Measurements from ENCODE around the gene SIPA1L3. TPM values are rescaled to one million over a fixed set of nuclear protein-coding genes. Genes with fewer than 3 reads are reported as not detected.

The SIPA1L3 gene
- polyA plus RNA-seq, 1 of the 3 experiments (the other 2 are of a cell fraction), result 11.6 TPM

DNA sequence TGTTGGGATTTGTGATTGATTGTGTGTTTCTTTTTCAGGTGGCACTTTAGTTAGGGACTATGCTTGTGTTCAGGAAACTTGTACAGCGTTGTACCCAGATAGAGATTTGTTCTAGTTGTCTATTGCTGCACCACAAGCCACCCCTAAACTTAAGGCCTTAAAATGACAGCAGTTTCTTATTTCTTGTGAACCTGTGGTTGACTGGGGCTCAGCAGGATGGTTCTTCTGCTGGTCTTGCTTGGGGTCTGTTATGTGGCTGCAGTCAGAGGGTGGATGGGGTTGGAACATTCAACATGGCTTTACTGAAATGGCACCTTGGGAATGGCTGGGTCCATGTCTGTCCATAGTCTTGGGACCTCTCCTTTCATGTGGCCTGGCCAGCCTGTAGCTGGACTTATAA is 28.3 kb downstream of the SIPA1L3 start:
- ChIA-PET CTCF (no interaction called here), POLR2A (no interaction called here)
- Histone ChIP-seq H2AFZ (ENCODE audit: low read depth) (no peak overlapping the region), H4K20me1 (ENCODE audit: insufficient read depth) (peaks cover 25% of the 10 kb centered on the region), H3F3A (replicated peaks; ENCODE audit: insufficient read depth) (peaks cover 22% of the 10 kb centered on the region), H3K27ac (ENCODE audit: low read depth in 2 of 2, low read length in 1 of 2) (no peak overlapping the region), H3K9me3 (peaks cover 6% of the 10 kb centered on the region; the same call in 1 of the 2 replicates), H3K79me2 (ENCODE audit: insufficient read depth) (peaks cover 98% of the 10 kb centered on the region), H3K27me3 (ENCODE audit: insufficient read depth) (no peaks in the 10 kb centered on the region), H3K9ac (no peak overlapping the region), H3K4me1 (ENCODE audit: control insufficient read depth in 1 of 2, insufficient read depth in 2 of 2, low read depth in 1 of 2, low read length in 1 of 2) (peaks cover 11 to 15% of the 10 kb centered on the region in 2 experiments; a peak in 2 of 4 replicates), H3K4me3 (ENCODE audit: low read depth in 2 of 2, low read length in 1 of 2) (no peak overlapping the region), H3K4me2 (no peak overlapping the region), H3K9me2 (no peaks in the 10 kb centered on the region), H3K36me3 (replicated peaks in 1 of 2; ENCODE audit: control insufficient read depth in 1 of 2, insufficient read depth in 2 of 2, low read length in 1 of 2) (peaks cover 0 to 22% of the 10 kb centered on the region in 2 experiments)
- WGBS (ENCODE audit: low lambda C conversion rate), result 82% methylated on average over 1 of the region's 1 CpG
- TF ChIP-seq ELF1 (IDR thresholded peaks at IDR 0.05), result no peak
- no peak for TF ChIP-seq EP300 (IDR thresholded peaks at IDR 0.05; ENCODE audit: borderline replicate concordance in 1 of 2, low read depth in 1 of 2, low read length in 1 of 2)
- no peak for TF ChIP-seq YY1 (IDR thresholded peaks at IDR 0.05; ENCODE audit: low read depth)
- TF ChIP-seq, protein P1, sequence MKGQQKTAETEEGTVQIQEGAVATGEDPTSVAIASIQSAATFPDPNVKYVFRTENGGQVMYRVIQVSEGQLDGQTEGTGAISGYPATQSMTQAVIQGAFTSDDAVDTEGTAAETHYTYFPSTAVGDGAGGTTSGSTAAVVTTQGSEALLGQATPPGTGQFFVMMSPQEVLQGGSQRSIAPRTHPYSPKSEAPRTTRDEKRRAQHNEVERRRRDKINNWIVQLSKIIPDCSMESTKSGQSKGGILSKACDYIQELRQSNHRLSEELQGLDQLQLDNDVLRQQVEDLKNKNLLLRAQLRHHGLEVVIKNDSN (IDR thresholded peaks at IDR 0.05; ENCODE audit: borderline replicate concordance, low read depth), result no peak
- TF ChIP-seq RXRA (IDR thresholded peaks at IDR 0.05; ENCODE audit: borderline replicate concordance, low read depth), result no peak
- TF ChIP-seq SIN3A (IDR thresholded peaks at IDR 0.05; ENCODE audit: borderline replicate concordance, low read depth, low read length), result no peak
- no peak for TF ChIP-seq NFIC (IDR thresholded peaks at IDR 0.05; ENCODE audit: borderline replicate concordance)
- TF ChIP-seq TCF12 (IDR thresholded peaks at IDR 0.05), result no peak
- TF ChIP-seq RAD21 (IDR thresholded peaks at IDR 0.05; ENCODE audit: low read length), result no peak
- TF ChIP-seq POLR2AphosphoS5 (IDR thresholded peaks at IDR 0.05; ENCODE audit: low read depth, low read length), result no peak
- TF ChIP-seq MXI1 (IDR thresholded peaks at IDR 0.05; ENCODE audit: low read depth, low read length), result no peak
- no peak for TF ChIP-seq FOXM1 (IDR thresholded peaks at IDR 0.05; ENCODE audit: low read depth)
- TF ChIP-seq SMC3 (IDR thresholded peaks at IDR 0.05; ENCODE audit: low read depth, low read length), result no peak
- TF ChIP-seq FOSL2 (IDR thresholded peaks at IDR 0.05; ENCODE audit: borderline replicate concordance, low read depth), result no peak
- no peak for TF ChIP-seq NRF1 (IDR thresholded peaks at IDR 0.05; ENCODE audit: low read depth, low read length)
- DNase-seq, result no peak

DNA sequence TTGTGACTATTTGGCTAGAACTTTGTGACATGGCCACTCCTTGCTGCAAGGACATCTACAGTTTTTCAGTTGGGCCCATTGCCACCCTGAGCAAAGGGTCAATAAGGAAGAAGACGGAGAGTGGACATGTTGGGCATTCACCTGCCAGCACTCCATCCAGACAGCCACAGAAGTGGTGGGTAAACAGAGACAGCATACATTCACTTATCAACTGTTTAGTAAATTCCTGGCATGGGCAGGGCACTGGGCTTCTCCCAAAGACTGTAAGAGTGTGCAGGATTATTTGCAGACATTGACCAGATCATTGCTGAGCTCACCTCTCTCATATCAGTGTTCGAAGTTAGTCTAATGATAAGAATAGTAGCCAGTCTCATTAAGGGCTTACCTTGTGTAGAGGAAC is 29.2 kb downstream of the SIPA1L3 start:
- Histone ChIP-seq H3K9me3 (peaks cover 6% of the 10 kb centered on the region; the same call in 1 of the 2 replicates), H3K36me3 (replicated peaks in 1 of 2; ENCODE audit: control insufficient read depth in 1 of 2, insufficient read depth in 2 of 2, low read length in 1 of 2) (peaks cover 0 to 22% of the 10 kb centered on the region in 2 experiments), H3K9ac (no peak overlapping the region), H3K4me1 (ENCODE audit: control insufficient read depth in 1 of 2, insufficient read depth in 2 of 2, low read depth in 1 of 2, low read length in 1 of 2) (peaks cover 11 to 15% of the 10 kb centered on the region in 2 experiments; a peak in 2 of 4 replicates), H4K20me1 (ENCODE audit: insufficient read depth) (peaks cover 25% of the 10 kb centered on the region), H3K27me3 (ENCODE audit: insufficient read depth) (no peaks in the 10 kb centered on the region), H3K79me2 (ENCODE audit: insufficient read depth) (peaks cover 99% of the 10 kb centered on the region), H3K4me2 (no peak overlapping the region), H3F3A (replicated peaks; ENCODE audit: insufficient read depth) (peaks cover 20% of the 10 kb centered on the region), H2AFZ (ENCODE audit: low read depth) (no peak overlapping the region), H3K27ac (ENCODE audit: low read depth in 2 of 2, low read length in 1 of 2) (no peak overlapping the region), H3K9me2 (no peaks in the 10 kb centered on the region), H3K4me3 (ENCODE audit: low read depth in 2 of 2, low read length in 1 of 2) (no peak overlapping the region)
- CTCF ChIA-PET, result no interaction called here
- DNase-seq, result no peak
- POLR2A ChIA-PET, result no interaction called here
- 93% methylated on average over 2 of the region's 2 CpGs for WGBS (ENCODE audit: low lambda C conversion rate)
- TF ChIP-seq GATA2 (CRISPR knock-in tag; IDR thresholded peaks at IDR 0.05) (no peak), RFX5 (IDR thresholded peaks at IDR 0.05; ENCODE audit: low read length) (no peak), SMC3 (IDR thresholded peaks at IDR 0.05; ENCODE audit: low read depth, low read length) (no peak), FOXJ3 (CRISPR knock-in tag; IDR thresholded peaks at IDR 0.05) (no peak), MEF2A (IDR thresholded peaks at IDR 0.05; ENCODE audit: borderline replicate concordance, low read depth) (no peak), YY1 (IDR thresholded peaks at IDR 0.05; ENCODE audit: low read depth) (no peak), NFIC (IDR thresholded peaks at IDR 0.05; ENCODE audit: borderline replicate concordance) (no peak)
- TF ChIP-seq, protein P2, sequence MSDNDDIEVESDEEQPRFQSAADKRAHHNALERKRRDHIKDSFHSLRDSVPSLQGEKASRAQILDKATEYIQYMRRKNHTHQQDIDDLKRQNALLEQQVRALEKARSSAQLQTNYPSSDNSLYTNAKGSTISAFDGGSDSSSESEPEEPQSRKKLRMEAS (IDR thresholded peaks at IDR 0.05; ENCODE audit: low read depth), result no peak
- TF ChIP-seq, protein P3, sequence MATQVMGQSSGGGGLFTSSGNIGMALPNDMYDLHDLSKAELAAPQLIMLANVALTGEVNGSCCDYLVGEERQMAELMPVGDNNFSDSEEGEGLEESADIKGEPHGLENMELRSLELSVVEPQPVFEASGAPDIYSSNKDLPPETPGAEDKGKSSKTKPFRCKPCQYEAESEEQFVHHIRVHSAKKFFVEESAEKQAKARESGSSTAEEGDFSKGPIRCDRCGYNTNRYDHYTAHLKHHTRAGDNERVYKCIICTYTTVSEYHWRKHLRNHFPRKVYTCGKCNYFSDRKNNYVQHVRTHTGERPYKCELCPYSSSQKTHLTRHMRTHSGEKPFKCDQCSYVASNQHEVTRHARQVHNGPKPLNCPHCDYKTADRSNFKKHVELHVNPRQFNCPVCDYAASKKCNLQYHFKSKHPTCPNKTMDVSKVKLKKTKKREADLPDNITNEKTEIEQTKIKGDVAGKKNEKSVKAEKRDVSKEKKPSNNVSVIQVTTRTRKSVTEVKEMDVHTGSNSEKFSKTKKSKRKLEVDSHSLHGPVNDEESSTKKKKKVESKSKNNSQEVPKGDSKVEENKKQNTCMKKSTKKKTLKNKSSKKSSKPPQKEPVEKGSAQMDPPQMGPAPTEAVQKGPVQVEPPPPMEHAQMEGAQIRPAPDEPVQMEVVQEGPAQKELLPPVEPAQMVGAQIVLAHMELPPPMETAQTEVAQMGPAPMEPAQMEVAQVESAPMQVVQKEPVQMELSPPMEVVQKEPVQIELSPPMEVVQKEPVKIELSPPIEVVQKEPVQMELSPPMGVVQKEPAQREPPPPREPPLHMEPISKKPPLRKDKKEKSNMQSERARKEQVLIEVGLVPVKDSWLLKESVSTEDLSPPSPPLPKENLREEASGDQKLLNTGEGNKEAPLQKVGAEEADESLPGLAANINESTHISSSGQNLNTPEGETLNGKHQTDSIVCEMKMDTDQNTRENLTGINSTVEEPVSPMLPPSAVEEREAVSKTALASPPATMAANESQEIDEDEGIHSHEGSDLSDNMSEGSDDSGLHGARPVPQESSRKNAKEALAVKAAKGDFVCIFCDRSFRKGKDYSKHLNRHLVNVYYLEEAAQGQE (IDR thresholded peaks at IDR 0.05; ENCODE audit: low read depth, low read length), result no peak
- TF ChIP-seq, protein P4, sequence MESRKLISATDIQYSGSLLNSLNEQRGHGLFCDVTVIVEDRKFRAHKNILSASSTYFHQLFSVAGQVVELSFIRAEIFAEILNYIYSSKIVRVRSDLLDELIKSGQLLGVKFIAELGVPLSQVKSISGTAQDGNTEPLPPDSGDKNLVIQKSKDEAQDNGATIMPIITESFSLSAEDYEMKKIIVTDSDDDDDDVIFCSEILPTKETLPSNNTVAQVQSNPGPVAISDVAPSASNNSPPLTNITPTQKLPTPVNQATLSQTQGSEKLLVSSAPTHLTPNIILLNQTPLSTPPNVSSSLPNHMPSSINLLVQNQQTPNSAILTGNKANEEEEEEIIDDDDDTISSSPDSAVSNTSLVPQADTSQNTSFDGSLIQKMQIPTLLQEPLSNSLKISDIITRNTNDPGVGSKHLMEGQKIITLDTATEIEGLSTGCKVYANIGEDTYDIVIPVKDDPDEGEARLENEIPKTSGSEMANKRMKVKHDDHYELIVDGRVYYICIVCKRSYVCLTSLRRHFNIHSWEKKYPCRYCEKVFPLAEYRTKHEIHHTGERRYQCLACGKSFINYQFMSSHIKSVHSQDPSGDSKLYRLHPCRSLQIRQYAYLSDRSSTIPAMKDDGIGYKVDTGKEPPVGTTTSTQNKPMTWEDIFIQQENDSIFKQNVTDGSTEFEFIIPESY (IDR thresholded peaks at IDR 0.05; ENCODE audit: borderline replicate concordance, low read depth), result no peak
- TF ChIP-seq, protein P5, sequence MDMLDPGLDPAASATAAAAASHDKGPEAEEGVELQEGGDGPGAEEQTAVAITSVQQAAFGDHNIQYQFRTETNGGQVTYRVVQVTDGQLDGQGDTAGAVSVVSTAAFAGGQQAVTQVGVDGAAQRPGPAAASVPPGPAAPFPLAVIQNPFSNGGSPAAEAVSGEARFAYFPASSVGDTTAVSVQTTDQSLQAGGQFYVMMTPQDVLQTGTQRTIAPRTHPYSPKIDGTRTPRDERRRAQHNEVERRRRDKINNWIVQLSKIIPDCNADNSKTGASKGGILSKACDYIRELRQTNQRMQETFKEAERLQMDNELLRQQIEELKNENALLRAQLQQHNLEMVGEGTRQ (IDR thresholded peaks at IDR 0.05; ENCODE audit: borderline replicate concordance, low read depth, low read length), result no peak

Measured in SK-N-SH (cell line).